Ectodermal cell (in vitro differentiated cells): ENCODE measurements around the gene SETD1B.

Experiments used
- H3K27ac ChIP-seq: 2 replicates; pipeline ENCODE4 v1.7.0; 2013; ENCODE audit warnings: mild to moderate bottlenecking, low read depth, low read length; ENCODE audit not compliant: insufficient read depth, poor library complexity, severe bottlenecking
- H3K27me3 ChIP-seq: 2 replicates; pipeline ENCODE4 v1.7.0; 2013; ENCODE audit warnings: mild to moderate bottlenecking, low read length; ENCODE audit not compliant: insufficient read depth, control insufficient read depth, poor library complexity, severe bottlenecking
- H3K36me3 ChIP-seq: one replicate; pipeline ENCODE4 v1.7.0; 2013; ENCODE audit warnings: low read length; ENCODE audit not compliant: control insufficient read depth, insufficient read depth
- H3K4me1 ChIP-seq: one replicate; pipeline ENCODE4 v1.7.0; 2013; ENCODE audit warnings: low read length; ENCODE audit not compliant: control insufficient read depth, insufficient read depth
- H3K4me3 ChIP-seq: 2 replicates; pipeline ENCODE4 v1.7.0; 2013; ENCODE audit warnings: low read depth, low read length, control low read depth; ENCODE audit not compliant: insufficient read depth
- H3K9me3 ChIP-seq: 2 replicates; pipeline ENCODE4 v1.7.0; 2013; ENCODE audit warnings: mild to moderate bottlenecking, low read length, moderate library complexity; ENCODE audit not compliant: control insufficient read depth
- WGBS, 2 experiments: methylation state at CpG; one replicate each; pipeline ENCODE4 v1.1.7; 2013; ENCODE audit warnings: missing lambda C conversion rate in 2 of 2; 5-methylcytosine and 5-hydroxymethylcytosine counted together

SETD1B gene

GRCh38 chr12:121810234-121810817 lies 6.5 kb downstream of the SETD1B start:
- H3K4me1 ChIP-seq, result peaks cover 29% of the 10 kb centered on the region
- no peak overlapping the region for H3K27ac ChIP-seq
- H3K9me3 ChIP-seq, result no peaks in the 10 kb centered on the region
- H3K27me3 ChIP-seq, result no peaks in the 10 kb centered on the region
- peaks cover 16% of the 10 kb centered on the region for H3K36me3 ChIP-seq
- no peak overlapping the region for H3K4me3 ChIP-seq
- 89 to 90% methylated on average over 33 of the region's 33 CpGs for WGBS, 2 experiments

DNA sequence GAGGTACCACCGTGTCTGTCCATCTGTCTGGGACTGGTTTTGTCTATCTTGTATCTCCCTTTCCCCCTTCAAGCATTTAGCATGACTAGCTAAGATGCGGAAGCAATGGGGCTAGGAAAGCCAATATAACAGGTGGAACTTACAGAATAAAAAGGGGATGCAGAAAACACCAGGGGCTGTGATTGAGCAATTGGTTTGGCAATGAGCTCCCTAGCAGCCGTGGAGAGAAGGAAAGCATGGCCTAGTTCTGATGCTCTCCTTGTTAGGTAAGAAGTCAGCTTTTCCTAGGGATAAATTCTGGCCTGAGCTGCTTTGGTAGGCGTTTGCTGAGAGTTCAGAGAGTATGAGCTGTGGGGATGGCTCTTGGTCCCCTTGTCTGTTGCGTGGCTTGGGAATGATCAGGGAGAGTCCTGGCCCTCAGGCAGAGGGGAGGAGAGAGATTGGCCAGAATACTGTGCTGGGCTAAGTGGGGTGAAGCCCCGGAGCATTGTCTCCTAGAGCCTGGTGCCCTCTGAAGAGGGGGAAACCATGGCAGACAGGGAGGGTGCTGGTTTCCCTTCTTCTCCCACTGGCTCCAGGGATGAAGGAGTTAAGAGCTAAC lies 7.1 kb downstream of the SETD1B start:
- Histone ChIP-seq H3K4me1 (peaks cover 29% of the 10 kb centered on the region), H3K27me3 (no peaks in the 10 kb centered on the region), H3K36me3 (peaks cover 20% of the 10 kb centered on the region), H3K4me3 (peak overlapping the region; percentile 59), H3K27ac (no peak overlapping the region), H3K9me3 (no peaks in the 10 kb centered on the region)
- 75 to 77% methylated on average over 6 of the region's 6 CpGs for WGBS, 2 experiments

- H3K4me3 ChIP-seq, result peak overlapping the region; percentile 59
- no peaks in the 10 kb centered on the region for H3K27me3 ChIP-seq
- no peak overlapping the region for H3K27ac ChIP-seq
- no peaks in the 10 kb centered on the region for H3K9me3 ChIP-seq
- WGBS, 2 experiments, result 1 to 2% methylated on average over 46 of the region's 46 CpGs
- peaks cover 25% of the 10 kb centered on the region for H3K36me3 ChIP-seq
- peaks cover 22% of the 10 kb centered on the region for H3K4me1 ChIP-seq
These were observed 7.9 kb downstream of the SETD1B start for GRCh38 chr12:121811434-121812319.

- Histone ChIP-seq H3K27ac (no peak overlapping the region), H3K27me3 (no peaks in the 10 kb centered on the region), H3K4me3 (peak overlapping the region; percentile 59), H3K9me3 (no peaks in the 10 kb centered on the region), H3K4me1 (peaks cover 18% of the 10 kb centered on the region), H3K36me3 (peaks cover 31% of the 10 kb centered on the region)
- WGBS, 2 experiments, result 9 to 10% methylated on average over 26 of the region's 26 CpGs
These were observed 8.6 kb downstream of the SETD1B start for GRCh38 chr12:121812320-121812871.

GRCh38 chr12:121812921-121813896 lies 9.4 kb downstream of the SETD1B start:
- peak overlapping the region; percentile 59 for H3K4me3 ChIP-seq
- no peaks in the 10 kb centered on the region for H3K27me3 ChIP-seq
- H3K9me3 ChIP-seq, result no peaks in the 10 kb centered on the region
- H3K4me1 ChIP-seq, result peaks cover 18% of the 10 kb centered on the region
- 74 to 75% methylated on average over 25 of the region's 25 CpGs for WGBS, 2 experiments
- H3K27ac ChIP-seq, result no peak overlapping the region
- H3K36me3 ChIP-seq, result peaks cover 36% of the 10 kb centered on the region

DNA sequence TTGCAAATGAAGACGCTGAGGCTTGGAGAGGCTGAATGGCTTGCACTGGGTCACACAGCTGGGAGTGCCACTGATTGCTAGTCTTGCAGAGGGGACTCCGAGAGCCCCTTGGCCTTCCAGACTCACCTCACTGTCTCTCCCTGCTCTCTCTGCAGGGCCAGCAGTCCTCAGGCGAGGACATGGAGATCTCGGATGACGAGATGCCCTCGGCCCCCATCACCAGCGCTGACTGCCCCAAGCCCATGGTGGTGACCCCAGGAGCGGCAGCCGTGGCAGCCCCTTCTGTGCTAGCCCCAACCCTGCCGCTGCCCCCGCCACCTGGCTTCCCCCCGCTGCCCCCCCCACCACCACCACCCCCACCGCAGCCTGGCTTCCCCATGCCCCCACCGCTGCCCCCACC lies 10.1 kb downstream of the SETD1B start:
- Histone ChIP-seq H3K4me3 (no peak overlapping the region), H3K36me3 (peaks cover 33% of the 10 kb centered on the region), H3K27ac (no peak overlapping the region), H3K27me3 (no peaks in the 10 kb centered on the region), H3K4me1 (peaks cover 18% of the 10 kb centered on the region), H3K9me3 (no peaks in the 10 kb centered on the region)
- WGBS, 2 experiments, result 92 to 94% methylated on average over 9 of the region's 14 CpGs

DNA sequence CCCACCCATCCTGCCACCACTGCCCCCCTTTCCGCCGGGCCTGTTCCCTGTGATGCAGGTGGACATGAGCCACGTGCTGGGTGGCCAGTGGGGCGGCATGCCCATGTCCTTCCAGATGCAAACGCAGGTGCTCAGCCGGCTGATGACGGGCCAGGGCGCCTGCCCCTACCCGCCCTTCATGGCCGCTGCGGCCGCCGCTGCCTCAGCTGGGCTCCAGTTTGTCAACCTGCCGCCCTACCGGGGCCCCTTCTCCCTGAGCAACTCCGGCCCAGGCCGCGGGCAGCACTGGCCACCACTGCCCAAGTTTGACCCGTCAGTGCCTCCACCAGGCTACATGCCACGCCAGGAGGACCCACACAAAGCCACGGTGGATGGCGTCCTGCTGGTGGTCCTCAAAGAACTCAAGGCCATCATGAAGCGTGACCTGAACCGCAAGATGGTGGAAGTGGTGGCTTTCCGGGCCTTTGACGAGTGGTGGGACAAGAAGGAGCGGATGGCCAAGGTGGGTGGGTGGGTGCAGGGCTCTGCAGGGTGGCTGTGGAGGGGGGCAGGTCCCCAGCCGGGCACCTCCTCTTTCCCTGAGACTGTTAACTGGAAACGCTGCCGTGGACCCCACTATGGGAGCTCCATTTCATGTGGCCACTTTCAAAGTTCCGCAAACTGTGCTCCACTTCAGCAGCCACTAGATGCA lies 10.8 kb downstream of the SETD1B start:
- WGBS, 2 experiments, result 95% methylated on average over 31 of the region's 31 CpGs
- peaks cover 38% of the 10 kb centered on the region for H3K36me3 ChIP-seq

DNA sequence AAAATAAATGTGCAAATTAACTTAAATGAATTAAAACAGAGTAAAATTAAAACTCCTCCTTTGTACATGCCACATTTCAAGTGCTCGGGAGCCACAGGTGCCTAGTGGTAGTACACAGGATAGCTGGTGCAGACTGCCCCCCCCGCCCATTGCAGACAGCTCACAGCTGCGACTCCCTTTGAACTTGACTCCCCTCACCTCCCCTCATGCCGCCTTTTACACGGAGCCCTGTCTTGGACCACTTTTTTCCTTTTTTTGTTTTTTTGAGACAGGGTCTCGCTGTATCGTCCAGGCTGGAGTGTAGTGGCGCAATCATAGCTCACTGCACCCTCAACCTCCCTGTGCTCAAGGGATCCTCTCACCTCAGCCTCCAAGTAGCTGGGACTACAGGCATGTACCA lies 11.5 kb downstream of the SETD1B start:
- WGBS, 2 experiments, result 91 to 93% methylated on average over 8 of the region's 8 CpGs
- peaks cover 44% of the 10 kb centered on the region for H3K36me3 ChIP-seq

More for the DNA sequence above, 10.8 kb downstream of the SETD1B start:
- Histone ChIP-seq H3K9me3 (no peaks in the 10 kb centered on the region), H3K4me1 (peaks cover 18% of the 10 kb centered on the region), H3K27ac (no peak overlapping the region), H3K27me3 (no peaks in the 10 kb centered on the region), H3K4me3 (no peak overlapping the region)

More for the DNA sequence above, 11.5 kb downstream of the SETD1B start:
- H3K4me3 ChIP-seq, result no peak overlapping the region
- no peaks in the 10 kb centered on the region for H3K27me3 ChIP-seq
- H3K4me1 ChIP-seq, result peaks cover 18% of the 10 kb centered on the region
- no peaks in the 10 kb centered on the region for H3K9me3 ChIP-seq
- H3K27ac ChIP-seq, result no peak overlapping the region
